ENCODE results near the gene CES2.

Gene CES2

DNA sequence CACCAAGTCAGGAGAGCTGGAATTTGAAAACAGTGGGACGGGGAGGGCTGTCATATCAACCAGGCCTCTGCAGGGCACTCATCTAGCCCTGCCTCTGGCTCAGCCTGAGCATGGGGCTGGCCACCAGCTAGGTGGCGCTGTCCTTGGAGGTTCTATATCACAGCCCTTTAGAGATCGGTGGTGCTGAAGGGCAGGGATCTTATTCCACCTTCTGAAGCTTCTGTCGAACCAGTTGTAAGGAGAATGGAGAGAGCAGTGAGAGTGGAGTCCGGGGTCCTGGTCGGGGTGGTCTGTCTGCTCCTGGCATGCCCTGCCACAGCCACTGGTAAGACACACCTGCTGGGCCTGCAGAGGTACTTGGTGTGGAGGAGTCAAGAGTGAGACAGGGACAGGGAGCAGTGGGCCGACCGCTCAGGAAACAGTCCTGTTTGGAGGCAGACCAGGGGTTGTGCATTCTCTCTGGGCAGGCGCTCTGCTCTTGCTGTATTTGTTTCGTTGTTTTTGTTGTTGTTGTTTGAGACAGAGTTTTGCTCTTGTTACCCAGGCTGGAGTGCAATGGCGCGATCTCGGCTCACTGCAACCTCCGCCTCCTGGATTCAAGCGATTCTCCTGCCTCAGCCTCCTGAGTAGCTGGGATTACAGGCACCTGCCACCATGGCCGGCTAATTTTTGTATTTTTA is 25.9 kb downstream of the CES2 start, which contains the start of gene CES3:
CES3 (plus strand) TSS at position 202 of the 680 bp plus-strand sequence; CDS start at position 244, 42 bp downstream.
- no peak within 1 kb of the TSS for H3K4me3 ChIP-seq (ENCODE audit: control insufficient read depth, low read depth, low read length)
- TF ChIP-seq, protein P1, sequence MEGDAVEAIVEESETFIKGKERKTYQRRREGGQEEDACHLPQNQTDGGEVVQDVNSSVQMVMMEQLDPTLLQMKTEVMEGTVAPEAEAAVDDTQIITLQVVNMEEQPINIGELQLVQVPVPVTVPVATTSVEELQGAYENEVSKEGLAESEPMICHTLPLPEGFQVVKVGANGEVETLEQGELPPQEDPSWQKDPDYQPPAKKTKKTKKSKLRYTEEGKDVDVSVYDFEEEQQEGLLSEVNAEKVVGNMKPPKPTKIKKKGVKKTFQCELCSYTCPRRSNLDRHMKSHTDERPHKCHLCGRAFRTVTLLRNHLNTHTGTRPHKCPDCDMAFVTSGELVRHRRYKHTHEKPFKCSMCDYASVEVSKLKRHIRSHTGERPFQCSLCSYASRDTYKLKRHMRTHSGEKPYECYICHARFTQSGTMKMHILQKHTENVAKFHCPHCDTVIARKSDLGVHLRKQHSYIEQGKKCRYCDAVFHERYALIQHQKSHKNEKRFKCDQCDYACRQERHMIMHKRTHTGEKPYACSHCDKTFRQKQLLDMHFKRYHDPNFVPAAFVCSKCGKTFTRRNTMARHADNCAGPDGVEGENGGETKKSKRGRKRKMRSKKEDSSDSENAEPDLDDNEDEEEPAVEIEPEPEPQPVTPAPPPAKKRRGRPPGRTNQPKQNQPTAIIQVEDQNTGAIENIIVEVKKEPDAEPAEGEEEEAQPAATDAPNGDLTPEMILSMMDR (IDR thresholded peaks at IDR 0.05; ENCODE audit: control insufficient read depth, insufficient read depth, low read depth, low read length, missing control alignments) = peak; percentile 89
- no peak for DNase-seq (ENCODE audit: low read depth)

DNA sequence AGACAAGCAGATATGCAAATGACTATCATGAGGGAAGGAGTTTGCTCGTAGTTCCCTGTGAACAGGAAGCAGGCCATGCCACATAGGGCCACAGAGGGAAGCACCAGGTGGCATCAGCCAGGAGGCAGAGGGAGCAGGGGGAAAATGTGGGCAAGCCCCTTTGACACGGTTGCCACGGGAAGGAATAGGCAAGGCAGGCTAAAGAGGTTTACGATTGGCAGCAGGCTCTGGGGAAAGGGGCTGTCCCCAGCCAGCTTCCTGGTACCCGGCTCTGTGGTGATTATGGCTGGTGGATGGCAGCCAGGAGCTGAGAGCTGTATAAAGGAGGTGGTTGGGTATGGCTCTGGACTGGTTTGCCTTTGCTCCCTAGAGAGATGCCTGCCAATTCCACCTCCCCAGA is 26.6 kb downstream of the CES2 start:
- no peak for DNase-seq (ENCODE audit: low read depth)
- H3K4me3 ChIP-seq (ENCODE audit: control insufficient read depth, low read depth, low read length) = no peak overlapping the region
- TF ChIP-seq, protein P1 (IDR thresholded peaks at IDR 0.05; ENCODE audit: control insufficient read depth, insufficient read depth, low read depth, low read length, missing control alignments) = no peak

DNA sequence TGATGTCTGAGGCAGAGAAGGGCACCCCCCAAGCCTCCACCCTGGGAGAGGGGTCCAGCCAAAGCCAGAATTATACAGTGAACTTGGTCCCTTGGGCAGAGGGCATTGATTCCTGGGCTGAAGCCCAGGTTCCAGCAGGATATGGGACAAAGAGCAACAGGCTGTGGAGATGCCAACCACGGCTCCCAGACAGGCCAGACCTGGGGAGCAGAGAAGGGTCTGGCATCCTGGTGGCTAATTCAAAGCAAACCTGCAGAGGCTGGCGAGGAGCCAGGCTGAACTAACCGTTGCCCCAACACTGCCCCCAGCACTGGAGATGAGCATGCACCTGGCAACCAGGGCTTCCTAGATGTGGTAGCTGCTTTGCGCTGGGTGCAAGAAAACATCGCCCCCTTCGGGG is 28.7 kb downstream of the CES2 start:
- TF ChIP-seq, protein P1 (IDR thresholded peaks at IDR 0.05; ENCODE audit: control insufficient read depth, insufficient read depth, low read depth, low read length, missing control alignments) = no peak
- no peak for DNase-seq (ENCODE audit: low read depth)

DNA sequence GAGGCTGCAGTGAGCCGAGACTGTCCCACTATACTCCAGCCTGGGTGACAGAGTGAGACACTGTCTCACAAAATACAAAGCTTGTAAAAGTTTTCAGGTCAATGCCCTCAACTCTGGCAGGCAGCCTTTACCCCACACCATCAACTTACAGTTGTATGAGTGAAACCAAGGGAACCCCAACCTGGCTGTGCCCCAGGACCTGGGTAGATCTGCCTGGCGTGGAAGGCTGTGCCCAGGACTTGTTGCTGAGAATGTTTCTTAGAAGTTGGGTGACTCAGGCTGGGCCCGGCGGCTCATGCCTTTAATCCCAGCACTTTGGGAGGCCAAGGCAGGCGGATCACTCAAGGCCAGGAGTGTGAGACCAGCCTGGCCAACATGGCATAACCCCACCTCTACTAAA is 33.5 kb downstream of the CES2 start:
- DNase-seq (ENCODE audit: low read depth) = no peak
- H3K4me3 ChIP-seq (ENCODE audit: control insufficient read depth, low read depth, low read length) = no peak overlapping the region
- TF ChIP-seq, protein P1 (IDR thresholded peaks at IDR 0.05; ENCODE audit: control insufficient read depth, insufficient read depth, low read depth, low read length, missing control alignments) = no peak

More for the DNA sequence above, 28.7 kb downstream of the CES2 start:
- H3K4me3 ChIP-seq (ENCODE audit: control insufficient read depth, low read depth, low read length) = no peak overlapping the region

DNA sequence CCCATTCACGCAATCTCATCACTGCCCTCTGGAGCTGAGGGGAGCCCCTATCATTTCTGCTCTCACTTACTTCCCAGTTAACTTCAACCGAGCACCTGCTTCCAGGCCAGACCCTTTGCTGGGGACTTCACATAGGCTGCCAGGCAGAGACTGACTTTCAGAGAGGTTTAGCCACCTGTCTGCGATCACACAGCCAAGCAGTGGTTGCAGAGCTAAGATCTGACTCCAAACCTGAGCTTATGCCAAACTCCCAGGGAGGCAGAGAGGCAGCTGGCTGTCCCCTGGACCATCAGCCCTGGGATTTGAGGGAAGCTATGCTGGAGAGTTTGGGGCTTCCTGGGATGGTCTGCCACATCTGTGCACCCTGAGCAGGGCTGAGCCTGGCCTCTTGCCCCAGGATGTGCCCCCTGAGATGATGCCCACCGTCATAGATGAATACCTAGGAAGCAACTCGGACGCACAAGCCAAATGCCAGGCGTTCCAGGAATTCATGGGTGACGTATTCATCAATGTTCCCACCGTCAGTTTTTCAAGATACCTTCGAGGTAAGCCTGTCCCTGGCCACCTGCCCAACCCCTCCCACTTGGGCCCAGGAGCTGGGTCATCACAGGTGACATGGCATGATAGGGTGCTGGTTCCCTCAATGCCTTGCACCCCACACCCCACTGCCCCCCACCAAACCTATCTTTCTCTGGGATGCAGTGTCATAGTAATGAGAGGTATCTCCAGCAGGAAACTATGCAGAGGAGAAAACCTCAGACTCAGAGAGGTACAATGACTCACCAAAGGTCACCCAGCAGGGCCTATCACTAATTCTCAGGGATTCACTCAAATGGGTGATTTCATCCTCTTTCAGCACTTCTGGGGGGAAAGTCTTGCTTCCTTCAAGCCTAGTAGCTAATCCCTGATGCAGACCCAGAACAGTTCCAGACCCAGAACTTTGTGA is 35.7 kb downstream of the CES2 start:
- TF ChIP-seq, protein P1 (IDR thresholded peaks at IDR 0.05; ENCODE audit: control insufficient read depth, insufficient read depth, low read depth, low read length, missing control alignments) = no peak
- no peak for DNase-seq (ENCODE audit: low read depth)
- H3K4me3 ChIP-seq (ENCODE audit: control insufficient read depth, low read depth, low read length) = no peak overlapping the region

DNA sequence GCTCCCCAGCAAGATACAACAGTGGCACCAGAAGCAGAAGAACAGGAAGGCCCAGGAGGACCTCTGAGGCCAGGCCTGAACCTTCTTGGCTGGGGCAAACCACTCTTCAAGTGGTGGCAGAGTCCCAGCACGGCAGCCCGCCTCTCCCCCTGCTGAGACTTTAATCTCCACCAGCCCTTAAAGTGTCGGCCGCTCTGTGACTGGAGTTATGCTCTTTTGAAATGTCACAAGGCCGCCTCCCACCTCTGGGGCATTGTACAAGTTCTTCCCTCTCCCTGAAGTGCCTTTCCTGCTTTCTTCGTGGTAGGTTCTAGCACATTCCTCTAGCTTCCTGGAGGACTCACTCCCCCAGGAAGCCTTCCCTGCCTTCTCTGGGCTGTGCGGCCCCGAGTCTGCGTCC is 37.7 kb downstream of the CES2 start:
- no peak overlapping the region for H3K4me3 ChIP-seq (ENCODE audit: control insufficient read depth, low read depth, low read length)
- TF ChIP-seq, protein P1 (IDR thresholded peaks at IDR 0.05; ENCODE audit: control insufficient read depth, insufficient read depth, low read depth, low read length, missing control alignments) = no peak
- no peak for DNase-seq (ENCODE audit: low read depth)
